NCI-H1105 (cell line): ENCODE results near the gene SIAH2.

ENCODE experiments used
- DNase-seq: peaks from one replicate; lab custom pipeline; 2025; lab: John Stamatoyannopoulos, UW

Gene SIAH2

DNA sequence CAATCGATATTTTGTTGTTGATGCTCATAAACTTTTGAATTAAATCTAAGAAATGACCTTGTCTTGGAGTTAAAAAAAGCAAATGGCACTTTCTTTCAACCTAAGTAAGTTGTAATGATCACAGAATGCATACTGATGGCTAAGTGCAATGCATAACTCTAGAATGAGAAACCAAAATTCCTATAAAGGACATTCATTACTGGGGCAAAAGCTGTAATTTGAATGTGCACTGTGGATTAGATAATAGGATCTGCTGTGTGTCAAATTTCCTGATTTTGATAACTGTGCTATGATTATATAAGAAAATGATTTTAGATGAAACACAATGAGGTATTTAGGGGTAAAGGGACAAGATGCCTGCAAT is 14.3 kb downstream of the SIAH2 start:
- DNase-seq: no peak

- no peak for DNase-seq
Measured at GRCh38 chr3:150747886-150748683, 14.9 kb downstream of the SIAH2 start.

- no peak for DNase-seq
Measured at GRCh38 chr3:150746791-150747590, 16.0 kb downstream of the SIAH2 start.

DNA sequence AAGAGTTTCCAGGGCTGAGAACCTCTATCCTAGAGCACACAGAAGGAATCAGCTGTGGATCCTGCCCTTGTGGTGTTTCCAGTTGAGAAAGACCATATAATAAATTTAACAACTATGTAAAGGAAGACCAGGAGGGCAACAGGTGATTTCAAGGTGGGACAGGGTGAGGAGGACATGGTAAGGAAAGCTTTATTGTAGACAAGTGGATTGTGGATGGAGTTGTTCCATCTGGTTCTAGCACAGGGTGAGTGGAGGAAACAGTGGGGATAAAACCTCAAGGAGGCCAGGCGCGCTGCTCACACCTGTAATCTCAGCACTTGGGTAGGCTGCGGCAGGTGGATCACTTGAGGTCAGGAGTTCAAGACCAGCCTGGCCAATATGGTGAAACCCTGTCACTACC is 17.1 kb downstream of the SIAH2 start:
- no peak for DNase-seq

DNA sequence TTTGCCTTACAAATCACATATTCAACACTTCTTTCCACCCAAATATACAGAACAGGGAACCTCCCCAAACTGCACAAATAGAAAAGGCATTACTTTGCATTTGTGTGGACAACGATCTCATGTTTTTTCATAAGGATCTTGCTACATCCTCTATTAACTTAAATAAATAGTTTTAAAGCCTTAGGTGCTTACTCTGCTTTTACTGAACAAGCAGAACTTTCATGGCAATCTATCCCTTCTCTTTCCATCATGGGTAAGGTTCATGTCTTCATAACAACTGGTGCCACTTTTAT is 18.1 kb downstream of the SIAH2 start:
- no peak for DNase-seq

- DNase-seq: no peak
Measured at GRCh38 chr3:150744041-150744918, 18.7 kb downstream of the SIAH2 start.

- no peak for DNase-seq
Measured at GRCh38 chr3:150743508-150743907, 19.5 kb downstream of the SIAH2 start.

DNA sequence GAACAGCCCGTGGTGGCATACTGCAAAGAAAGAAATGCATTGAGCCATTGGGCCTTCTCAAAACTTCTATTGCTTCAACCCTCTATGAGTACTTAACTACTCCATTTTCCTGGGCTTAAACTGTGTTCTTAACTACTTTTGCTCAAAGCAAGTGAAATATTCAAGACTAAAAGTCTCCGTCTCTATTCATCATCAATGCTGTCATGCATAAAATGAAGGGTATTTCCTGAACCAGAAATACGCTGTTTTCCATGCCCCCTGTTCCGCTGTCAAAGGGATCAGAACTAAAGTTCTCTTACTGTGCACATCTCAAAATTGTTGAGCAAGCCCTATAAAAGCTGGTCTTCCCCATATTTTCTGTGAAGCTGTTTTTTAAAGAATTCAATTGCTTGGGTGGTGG is 20.3 kb downstream of the SIAH2 start:
- no peak for DNase-seq

- no peak for DNase-seq
Measured at GRCh38 chr3:150742141-150742523, 20.8 kb downstream of the SIAH2 start.

GRCh38 chr3:150741497-150742140 is 21.4 kb downstream of the SIAH2 start:
- DNase-seq: peak; percentile 15

GRCh38 chr3:150740733-150741496 is 22.1 kb downstream of the SIAH2 start:
- DNase-seq: no peak

DNA sequence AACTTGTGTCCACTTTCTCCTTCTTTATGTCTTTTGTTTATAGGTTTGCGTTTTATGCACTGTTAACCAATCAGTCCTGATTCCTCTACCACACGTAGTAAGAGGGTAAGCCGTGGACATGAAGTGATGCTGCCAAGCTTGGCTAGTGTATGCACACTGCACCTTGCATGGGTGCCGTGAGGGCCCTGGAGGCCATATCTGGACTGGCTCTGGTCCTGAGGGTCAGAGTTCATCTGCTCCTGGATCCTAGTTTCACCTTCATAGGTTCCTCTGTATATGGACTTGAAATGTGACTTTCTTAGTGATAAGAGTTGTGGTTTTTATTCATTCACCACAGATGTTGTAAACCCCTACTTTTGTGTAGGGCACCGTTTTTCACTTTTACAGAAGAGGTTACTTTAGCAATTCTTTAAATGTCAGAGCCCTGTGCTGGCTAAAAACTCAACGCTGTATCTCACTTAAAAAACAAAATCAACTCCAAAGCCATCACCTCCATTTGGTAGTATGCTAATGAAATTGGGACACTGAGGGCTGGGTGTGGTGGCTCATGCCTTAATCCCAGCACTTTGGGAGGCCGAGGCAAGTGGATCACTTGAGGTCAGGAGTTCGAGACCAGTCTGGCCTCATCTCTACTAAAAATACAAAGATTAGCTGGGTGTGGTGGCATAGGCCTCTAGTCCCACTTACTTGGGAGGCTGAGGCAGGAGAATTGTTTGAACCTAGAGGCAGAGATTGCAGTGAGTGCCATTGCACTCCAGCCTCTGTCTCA is 22.9 kb downstream of the SIAH2 start:
- DNase-seq: no peak

DNA sequence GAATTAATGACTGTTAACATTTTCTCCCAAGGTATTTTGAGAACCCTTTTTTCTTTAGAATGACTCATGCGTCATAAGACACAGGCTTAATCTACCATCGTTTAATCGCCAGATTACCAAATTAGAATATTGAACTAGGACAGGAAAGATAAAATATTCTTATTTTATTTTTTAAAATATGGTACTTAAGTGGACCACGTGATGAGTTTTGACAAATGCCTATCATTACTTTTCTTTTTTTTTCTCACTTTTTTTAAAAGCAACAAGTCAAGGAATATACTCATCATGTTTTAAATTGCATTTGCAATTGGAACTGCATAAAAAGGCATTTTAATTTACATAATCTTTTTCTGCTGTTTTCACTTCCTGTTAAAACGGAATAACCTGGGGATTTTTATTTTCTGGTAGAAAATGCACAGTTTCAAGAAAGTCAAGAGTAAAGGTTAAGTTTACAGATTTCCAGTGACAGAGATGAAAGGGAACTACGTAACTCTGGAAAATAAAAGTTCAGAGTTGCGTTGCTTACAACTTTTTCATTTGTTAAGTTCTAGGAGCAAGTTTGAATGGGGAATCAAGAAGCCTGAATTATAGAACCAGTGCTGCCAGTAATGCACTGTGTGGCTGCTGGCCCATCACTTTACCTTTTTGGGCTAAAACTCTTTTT is 23.6 kb downstream of the SIAH2 start:
- no peak for DNase-seq

DNA sequence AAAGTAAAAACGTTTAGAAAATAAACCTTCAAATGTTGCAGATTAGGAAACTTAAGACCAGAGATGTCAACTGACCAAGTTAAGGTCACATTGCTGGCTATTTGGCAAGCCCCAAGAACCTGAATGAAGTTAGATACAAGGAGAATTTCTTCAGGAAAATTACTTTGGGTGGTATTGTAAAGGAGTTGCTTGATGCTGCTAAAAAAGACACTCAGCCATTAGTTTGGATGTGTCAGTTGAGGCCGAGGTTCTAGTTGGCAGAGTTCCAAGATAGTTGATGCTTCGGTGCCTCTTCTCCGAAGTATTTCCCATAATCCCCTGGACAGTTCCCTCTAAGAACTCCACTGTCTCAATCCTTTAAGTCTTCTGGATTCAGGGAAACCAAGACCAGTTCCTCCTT is 24.3 kb downstream of the SIAH2 start:
- DNase-seq: no peak

- no peak for DNase-seq
Measured at GRCh38 chr3:150737874-150738679, 24.9 kb downstream of the SIAH2 start.

GRCh38 chr3:150736903-150737832 is 25.8 kb downstream of the SIAH2 start:
- DNase-seq: no peak

- no peak for DNase-seq
Measured at GRCh38 chr3:150736316-150736719, 26.7 kb downstream of the SIAH2 start.

DNA sequence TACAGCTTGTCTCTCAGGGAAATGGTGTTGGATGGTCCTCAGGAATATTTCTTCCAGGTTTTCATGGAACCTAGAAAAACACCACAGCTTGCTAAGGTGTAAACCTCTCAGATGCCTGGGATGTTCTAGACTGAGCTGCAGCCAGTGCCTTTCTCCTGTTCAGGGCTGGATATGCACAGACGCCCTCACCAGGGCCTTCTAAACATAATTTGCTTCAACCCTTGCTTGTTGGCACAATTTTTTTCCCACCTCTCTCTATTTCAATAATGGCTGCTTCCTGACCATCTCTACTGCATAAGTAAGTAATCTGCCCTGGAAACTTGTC is 28.2 kb downstream of the SIAH2 start:
- DNase-seq: no peak
